Neural cell (in vitro differentiated cells): ENCODE measurements around the gene CCL2. TPM values are rescaled to one million over a fixed set of nuclear protein-coding genes. Genes with fewer than 3 reads are reported as not detected.

Source experiments
- H2AFZ ChIP-seq: fragments of 200-600, 300-800 bp; sonication (generic), shearing (Covaris generic); 2 replicates; pipeline ENCODE4 v1.6.0; 2014; ENCODE audit warnings: low read depth, mild to moderate bottlenecking, antibody characterized with exemption, low read length, moderate library complexity
- H3F3A ChIP-seq: fragments of 200-600 bp; shearing (Covaris generic); 2 replicates; pipeline ENCODE4 v1.6.1; 2016; ENCODE audit warnings: mild to moderate bottlenecking, moderate library complexity, mixed read lengths, antibody characterized with exemption, low read length; ENCODE audit not compliant: insufficient read depth, poor library complexity, severe bottlenecking
- H3K27ac ChIP-seq: fragments of 200-600, 300-800 bp; sonication (generic), shearing (Covaris generic); 2 replicates; pipeline ENCODE4 v1.5.1; 2014; ENCODE audit warnings: mild to moderate bottlenecking, low read length, moderate library complexity
- H3K27me3 ChIP-seq: fragments of 300-800, 200-600 bp; sonication (generic), shearing (Covaris generic); 2 replicates; pipeline ENCODE4 v1.6.0; 2014; ENCODE audit warnings: mild to moderate bottlenecking, low read depth, low read length, moderate library complexity; ENCODE audit not compliant: insufficient read depth
- H3K36me3 ChIP-seq: fragments of 300-800, 200-600 bp; sonication (generic), shearing (Covaris generic); 2 replicates; pipeline ENCODE4 v1.5.1; 2014; ENCODE audit warnings: mild to moderate bottlenecking, antibody characterized with exemption, low read length, moderate library complexity; ENCODE audit not compliant: insufficient read depth
- H3K4me2 ChIP-seq: fragments of 300-800, 200-600 bp; sonication (generic), shearing (Covaris generic); 2 replicates; pipeline ENCODE4 v1.6.0; 2014; ENCODE audit warnings: mild to moderate bottlenecking, low read length
- H3K4me3 ChIP-seq: fragments of 300-800, 200-600 bp; sonication (generic), shearing (Covaris generic); 2 replicates; pipeline ENCODE4 v1.5.1; 2014; ENCODE audit warnings: mild to moderate bottlenecking, low read length, moderate library complexity
- H3K79me2 ChIP-seq: fragments of 200-600 bp; shearing (Covaris generic); replicated peaks from 2 replicates; pipeline ENCODE4 v1.6.0; 2014; ENCODE audit warnings: mild to moderate bottlenecking, low read length, moderate library complexity; ENCODE audit not compliant: insufficient read depth
- H3K9ac ChIP-seq: fragments of 300-800, 200-600 bp; sonication (generic), shearing (Covaris generic); 2 replicates; pipeline ENCODE4 v1.6.1; 2016; ENCODE audit warnings: mild to moderate bottlenecking, low read length, mixed read lengths
- H3K9me2 ChIP-seq: fragments of 200-600 bp; shearing (Covaris generic); 2 replicates; pipeline ENCODE4 v1.6.1; 2016; ENCODE audit warnings: mild to moderate bottlenecking, low read length, mixed read lengths; ENCODE audit not compliant: insufficient read depth
- H3K9me3 ChIP-seq: fragments of 200-600, 300-800 bp; sonication (generic), shearing (Covaris generic); 2 replicates; pipeline ENCODE4 v1.6.1; 2016; ENCODE audit warnings: mild to moderate bottlenecking, mixed run types, low read length, moderate library complexity, mixed read lengths
- H4K20me1 ChIP-seq: fragments of 200-600 bp; shearing (Covaris generic); 2 replicates; pipeline ENCODE4 v1.6.1; 2016; ENCODE audit warnings: mild to moderate bottlenecking, mixed run types; ENCODE audit not compliant: insufficient read depth
- CTCF ChIP-seq: fragments of 450-650 bp; IDR thresholded peaks from 2 replicates; pipeline ENCODE4 v1.5.1; 2014; ENCODE audit warnings: antibody characterized with exemption, mild to moderate bottlenecking, moderate library complexity; ENCODE audit not compliant: poor library complexity, severe bottlenecking
- EP300 ChIP-seq: fragments of 450-650 bp; conservative IDR thresholded peaks from 2 replicates; pipeline ENCODE4 v1.6.1; 2014; ENCODE audit warnings: antibody characterized with exemption, mild to moderate bottlenecking, moderate library complexity; ENCODE audit not compliant: poor library complexity, severe bottlenecking
- EZH2 ChIP-seq: fragments of 200-600, 300-800 bp; shearing (Covaris generic), sonication (generic); IDR thresholded peaks from 2 replicates; pipeline ENCODE4 v1.6.1; 2014; ENCODE audit warnings: antibody characterized with exemption, low read length, borderline replicate concordance, mild to moderate bottlenecking; ENCODE audit not compliant: insufficient read depth, poor library complexity, severe bottlenecking
- MXI1 ChIP-seq: fragments of 450-650 bp; conservative IDR thresholded peaks from 2 replicates; pipeline ENCODE4 v1.6.1; 2014; ENCODE audit warnings: antibody characterized with exemption, mild to moderate bottlenecking; ENCODE audit not compliant: poor library complexity, severe bottlenecking
- POLR2AphosphoS5 ChIP-seq: IDR thresholded peaks from 2 replicates; pipeline ENCODE4 v1.6.1; 2012
- RAD21 ChIP-seq: fragments of 450-650 bp; conservative IDR thresholded peaks from 2 replicates; pipeline ENCODE4 v1.6.1; 2014; ENCODE audit warnings: antibody characterized with exemption, mild to moderate bottlenecking, moderate library complexity
- REST ChIP-seq: IDR thresholded peaks from 2 replicates; pipeline ENCODE4 v1.6.1; 2012; ENCODE audit warnings: borderline replicate concordance
- SMC3 ChIP-seq: fragments of 450-650 bp; conservative IDR thresholded peaks from 2 replicates; pipeline ENCODE4 v1.6.1; 2014; ENCODE audit warnings: antibody characterized with exemption, mild to moderate bottlenecking, moderate library complexity; ENCODE audit not compliant: poor library complexity
- polyA plus RNA-seq: library from polyadenylated mRNA; depleted of rRNA; stranded (reverse); fragments of >200 nt; gene quantifications from 2 replicates; pipeline ENCODE4 v1.2.3, GENCODE V29; 2014

Gene CCL2
- polyA plus RNA-seq, 1 donor from 2014 or later = 0.57 TPM

GRCh38 chr17:34269969-34270368 is 14.9 kb downstream of the CCL2 start, which contains the start of gene CCL7:
Gene CCL7, plus strand, starts transcription at chr17:34270221. Its CDS starts 70 bp downstream, at chr17:34270291.
- H3F3A ChIP-seq = no peaks in the 10 kb centered on the region
- TF ChIP-seq REST (no peak), EP300 (no peak)
- H4K20me1 ChIP-seq = no peaks in the 10 kb centered on the region
- no peak within 1 kb of the TSS for H2AFZ ChIP-seq
- no peaks in the 10 kb centered on the region for H3K9me2 ChIP-seq
- no peak within 1 kb of the TSS for H3K27ac ChIP-seq
- H3K36me3 ChIP-seq = no peaks in the 10 kb centered on the region
- H3K9ac ChIP-seq = no peak within 1 kb of the TSS
- H3K4me2 ChIP-seq = no peak within 1 kb of the TSS
- no peaks in the 10 kb centered on the region for H3K27me3 ChIP-seq
- H3K4me3 ChIP-seq = no peak within 1 kb of the TSS
- H3K9me3 ChIP-seq = no peaks in the 10 kb centered on the region
- no peaks in the 10 kb centered on the region for H3K79me2 ChIP-seq

GRCh38 chr17:34275881-34276280 is 20.8 kb downstream of the CCL2 start:
- no peaks in the 10 kb centered on the region for H3K9me2 ChIP-seq
- no peaks in the 10 kb centered on the region for H3K27me3 ChIP-seq
- TF ChIP-seq EZH2 (no peak), CTCF (no peak), POLR2AphosphoS5 (no peak), RAD21 (no peak), MXI1 (no peak), SMC3 (no peak), REST (no peak), EP300 (no peak)
- no peak overlapping the region for H2AFZ ChIP-seq
- H3K4me3 ChIP-seq = no peak overlapping the region
- H3K36me3 ChIP-seq = no peaks in the 10 kb centered on the region
- no peak overlapping the region for H3K9ac ChIP-seq
- no peaks in the 10 kb centered on the region for H3F3A ChIP-seq
- no peaks in the 10 kb centered on the region for H4K20me1 ChIP-seq
- no peaks in the 10 kb centered on the region for H3K79me2 ChIP-seq
- no peaks in the 10 kb centered on the region for H3K9me3 ChIP-seq
- no peak overlapping the region for H3K27ac ChIP-seq
- H3K4me2 ChIP-seq = no peak overlapping the region
